ENCODE data around the gene ACVR2B.

The ACVR2B gene

DNA sequence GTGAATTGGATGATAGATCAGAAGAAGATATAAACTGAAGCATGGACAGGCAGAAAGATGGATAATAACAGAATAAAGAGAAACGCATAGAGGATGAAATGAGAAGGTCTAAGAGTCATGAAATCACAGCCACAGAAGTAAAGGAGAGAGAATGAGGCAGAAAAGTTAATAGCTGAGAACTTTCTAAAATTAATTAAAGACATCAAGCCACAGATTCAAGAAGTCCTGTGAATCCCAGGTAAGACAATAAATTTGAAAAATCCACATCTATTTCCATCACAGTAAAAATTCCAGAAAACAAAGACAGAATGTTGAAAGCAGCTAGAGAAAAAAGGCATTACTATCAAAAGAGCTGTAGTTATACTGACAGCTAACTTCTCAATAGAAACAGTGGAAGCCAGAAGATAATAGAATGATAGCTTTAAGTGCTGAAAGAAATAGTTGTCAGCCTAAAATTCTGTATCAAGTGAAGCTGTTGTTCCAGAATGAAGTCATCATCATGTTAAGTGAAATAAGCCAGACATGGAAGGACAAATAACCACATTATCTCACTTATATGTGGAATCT, 12.0 kb downstream of the ACVR2B start:
- H3K79me2 ChIP-seq = peaks cover 63% of the 10 kb centered on the region
- H3K36me3 ChIP-seq (ENCODE audit: control insufficient read depth, insufficient read depth, low read length) = no peaks in the 10 kb centered on the region
- H3K4me2 ChIP-seq (ENCODE audit: low read length) = no peak overlapping the region
- H3K9ac ChIP-seq = no peak overlapping the region
- no peak overlapping the region for H3K27ac ChIP-seq
- no peak overlapping the region for H2AFZ ChIP-seq
- peaks cover 14% of the 10 kb centered on the region for H3K4me1 ChIP-seq
- TF ChIP-seq, protein P1, sequence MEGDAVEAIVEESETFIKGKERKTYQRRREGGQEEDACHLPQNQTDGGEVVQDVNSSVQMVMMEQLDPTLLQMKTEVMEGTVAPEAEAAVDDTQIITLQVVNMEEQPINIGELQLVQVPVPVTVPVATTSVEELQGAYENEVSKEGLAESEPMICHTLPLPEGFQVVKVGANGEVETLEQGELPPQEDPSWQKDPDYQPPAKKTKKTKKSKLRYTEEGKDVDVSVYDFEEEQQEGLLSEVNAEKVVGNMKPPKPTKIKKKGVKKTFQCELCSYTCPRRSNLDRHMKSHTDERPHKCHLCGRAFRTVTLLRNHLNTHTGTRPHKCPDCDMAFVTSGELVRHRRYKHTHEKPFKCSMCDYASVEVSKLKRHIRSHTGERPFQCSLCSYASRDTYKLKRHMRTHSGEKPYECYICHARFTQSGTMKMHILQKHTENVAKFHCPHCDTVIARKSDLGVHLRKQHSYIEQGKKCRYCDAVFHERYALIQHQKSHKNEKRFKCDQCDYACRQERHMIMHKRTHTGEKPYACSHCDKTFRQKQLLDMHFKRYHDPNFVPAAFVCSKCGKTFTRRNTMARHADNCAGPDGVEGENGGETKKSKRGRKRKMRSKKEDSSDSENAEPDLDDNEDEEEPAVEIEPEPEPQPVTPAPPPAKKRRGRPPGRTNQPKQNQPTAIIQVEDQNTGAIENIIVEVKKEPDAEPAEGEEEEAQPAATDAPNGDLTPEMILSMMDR (IDR thresholded peaks at IDR 0.05) = no peak
- H3K27me3 ChIP-seq (ENCODE audit: control insufficient read depth, insufficient read depth, low read length) = no peaks in the 10 kb centered on the region
- H3K9me3 ChIP-seq (ENCODE audit: control insufficient read depth, low read length) = no peaks in the 10 kb centered on the region
- no peak overlapping the region for H3K4me3 ChIP-seq (ENCODE audit: low read depth, low read length)

DNA sequence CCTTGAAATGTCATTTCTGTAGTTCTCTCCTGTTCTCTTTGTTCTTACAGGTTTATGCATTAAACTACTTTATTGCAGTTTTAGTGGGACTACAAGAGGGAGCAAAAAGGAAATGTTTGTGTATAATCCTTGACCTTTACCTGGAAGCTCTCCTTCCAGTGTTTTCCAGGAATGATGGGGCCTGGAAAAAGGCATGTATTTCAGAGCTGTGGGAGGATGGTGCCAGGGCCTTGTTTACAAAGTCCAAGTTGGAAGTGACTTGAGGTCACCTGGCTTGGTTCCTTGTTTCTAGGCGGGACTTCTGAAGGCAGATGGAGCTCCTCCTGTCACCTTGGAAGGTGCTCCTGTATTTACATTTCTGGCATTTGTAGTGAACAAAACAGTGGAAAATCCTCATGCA, 15.1 kb downstream of the ACVR2B start:
- no peak overlapping the region for H3K4me2 ChIP-seq (ENCODE audit: low read length)
- no peaks in the 10 kb centered on the region for H3K27me3 ChIP-seq (ENCODE audit: control insufficient read depth, insufficient read depth, low read length)
- no peak overlapping the region for H3K27ac ChIP-seq
- H3K36me3 ChIP-seq (ENCODE audit: control insufficient read depth, insufficient read depth, low read length) = no peaks in the 10 kb centered on the region
- no peak overlapping the region for H3K4me3 ChIP-seq (ENCODE audit: low read depth, low read length)
- TF ChIP-seq, protein P1 (IDR thresholded peaks at IDR 0.05) = no peak
- H3K79me2 ChIP-seq = peaks cover 72% of the 10 kb centered on the region
- H3K4me1 ChIP-seq = peaks cover 30% of the 10 kb centered on the region
- no peaks in the 10 kb centered on the region for H3K9me3 ChIP-seq (ENCODE audit: control insufficient read depth, low read length)
- no peak overlapping the region for H3K9ac ChIP-seq
- H2AFZ ChIP-seq = no peak overlapping the region

DNA sequence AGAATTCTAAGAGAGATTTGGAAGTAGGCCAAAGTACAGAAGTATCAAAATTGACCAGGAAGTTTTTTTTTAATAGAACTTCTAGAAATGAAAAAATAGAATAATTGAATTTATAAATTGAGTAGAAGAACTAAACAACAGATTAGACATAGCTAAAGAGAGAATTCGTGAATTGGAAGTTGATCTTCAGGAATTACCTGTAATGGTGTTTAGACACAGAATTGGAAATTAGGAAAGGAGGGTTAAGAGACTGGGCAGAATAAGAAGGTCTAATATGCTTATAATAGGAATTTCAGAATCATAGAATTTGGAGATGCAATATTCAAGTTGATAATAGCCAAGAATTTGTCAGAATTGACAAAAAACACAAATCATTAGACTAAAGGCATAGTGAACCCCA, 16.2 kb downstream of the ACVR2B start:
- no peaks in the 10 kb centered on the region for H3K36me3 ChIP-seq (ENCODE audit: control insufficient read depth, insufficient read depth, low read length)
- H2AFZ ChIP-seq = no peak overlapping the region
- H3K27me3 ChIP-seq (ENCODE audit: control insufficient read depth, insufficient read depth, low read length) = no peaks in the 10 kb centered on the region
- H3K27ac ChIP-seq = no peak overlapping the region
- TF ChIP-seq, protein P1 (IDR thresholded peaks at IDR 0.05) = no peak
- no peak overlapping the region for H3K4me3 ChIP-seq (ENCODE audit: low read depth, low read length)
- H3K4me1 ChIP-seq = peaks cover 30% of the 10 kb centered on the region
- H3K9me3 ChIP-seq (ENCODE audit: control insufficient read depth, low read length) = no peaks in the 10 kb centered on the region
- no peak overlapping the region for H3K4me2 ChIP-seq (ENCODE audit: low read length)
- H3K79me2 ChIP-seq = peaks cover 68% of the 10 kb centered on the region
- no peak overlapping the region for H3K9ac ChIP-seq

DNA sequence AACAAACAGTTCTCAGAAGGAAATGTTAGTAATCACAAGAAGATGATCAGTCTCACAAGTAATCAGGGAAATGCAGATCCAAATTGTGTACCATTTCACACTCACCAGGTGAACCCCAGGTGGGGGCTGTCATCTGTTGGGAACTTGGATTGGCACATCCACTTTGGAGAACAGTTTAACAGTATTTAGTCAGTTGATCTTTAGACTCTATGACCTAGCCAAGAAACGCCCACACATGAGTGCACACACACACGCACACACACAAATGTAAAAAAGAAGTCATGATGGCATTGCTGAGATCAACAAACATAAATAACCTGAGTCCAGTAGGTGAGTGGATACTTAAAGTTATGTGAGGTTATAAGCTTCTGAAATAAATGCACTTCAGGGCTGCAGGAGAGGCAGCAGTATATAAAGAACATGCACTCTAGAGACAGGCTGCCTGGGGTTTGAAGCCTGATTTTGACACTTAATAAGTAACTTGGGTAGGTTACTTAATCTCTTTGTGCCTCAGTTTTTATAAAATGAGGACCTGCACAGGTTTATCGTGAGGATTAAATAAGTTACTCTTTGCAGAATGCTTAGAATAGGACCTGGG, 17.7 kb downstream of the ACVR2B start:
- H3K4me3 ChIP-seq (ENCODE audit: low read depth, low read length) = no peak overlapping the region
- H3K27ac ChIP-seq = no peak overlapping the region
- no peak overlapping the region for H3K4me2 ChIP-seq (ENCODE audit: low read length)
- H2AFZ ChIP-seq = no peak overlapping the region
- peaks cover 59% of the 10 kb centered on the region for H3K79me2 ChIP-seq
- no peaks in the 10 kb centered on the region for H3K27me3 ChIP-seq (ENCODE audit: control insufficient read depth, insufficient read depth, low read length)
- H3K4me1 ChIP-seq = peaks cover 30% of the 10 kb centered on the region
- no peak overlapping the region for H3K9ac ChIP-seq
- TF ChIP-seq, protein P1 (IDR thresholded peaks at IDR 0.05) = no peak
- no peaks in the 10 kb centered on the region for H3K36me3 ChIP-seq (ENCODE audit: control insufficient read depth, insufficient read depth, low read length)
- H3K9me3 ChIP-seq (ENCODE audit: control insufficient read depth, low read length) = no peaks in the 10 kb centered on the region

DNA sequence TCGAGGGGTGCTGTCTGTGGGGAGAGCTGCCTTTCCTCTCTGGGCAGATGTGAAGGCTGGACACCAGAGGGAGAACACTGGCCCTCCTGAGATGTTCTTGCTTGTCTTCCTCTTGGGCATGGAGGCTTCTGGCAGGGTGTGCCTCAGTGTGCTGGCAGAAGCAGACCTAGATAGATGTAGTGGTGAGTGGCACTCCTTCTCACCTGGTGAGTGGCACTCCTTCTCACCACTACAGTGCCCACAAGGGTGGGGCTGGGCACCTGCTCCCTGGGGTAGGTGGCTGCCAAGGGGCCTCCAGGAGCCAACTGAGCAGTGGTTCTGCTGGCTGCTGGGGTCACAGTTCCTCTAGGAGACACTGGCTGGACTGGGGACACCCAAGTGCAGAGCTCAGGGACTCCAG, 18.7 kb downstream of the ACVR2B start:
- Histone ChIP-seq H3K4me1 (peaks cover 30% of the 10 kb centered on the region), H3K4me3 (ENCODE audit: low read depth, low read length) (no peak overlapping the region), H3K4me2 (ENCODE audit: low read length) (no peak overlapping the region), H3K79me2 (peaks cover 50% of the 10 kb centered on the region), H3K9ac (no peak overlapping the region), H3K27me3 (ENCODE audit: control insufficient read depth, insufficient read depth, low read length) (no peaks in the 10 kb centered on the region), H3K9me3 (ENCODE audit: control insufficient read depth, low read length) (no peaks in the 10 kb centered on the region), H3K36me3 (ENCODE audit: control insufficient read depth, insufficient read depth, low read length) (no peaks in the 10 kb centered on the region), H3K27ac (no peak overlapping the region), H2AFZ (no peak overlapping the region)
- TF ChIP-seq, protein P1 (IDR thresholded peaks at IDR 0.05) = no peak
